Measurements from ENCODE around the gene PLEKHG5.

DNA sequence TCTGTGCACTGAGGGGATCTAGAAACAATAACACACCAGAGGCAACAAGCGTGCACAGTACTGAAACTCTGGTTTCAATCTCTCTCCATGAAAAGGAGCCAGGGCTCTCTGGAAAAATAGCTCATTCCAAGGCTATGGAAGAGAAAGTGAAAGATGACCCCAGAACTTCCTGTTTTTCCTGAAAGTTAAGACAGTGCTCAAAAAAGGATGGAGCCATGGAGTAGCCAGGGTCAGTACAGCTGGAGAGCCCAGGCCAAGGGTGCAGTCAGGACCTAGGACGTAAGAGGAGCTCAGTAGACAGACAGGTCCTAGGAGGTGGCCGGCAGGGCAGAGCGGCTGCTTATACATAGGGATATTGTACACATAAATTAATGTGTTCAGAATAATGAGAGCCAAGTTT, 43.7 kb upstream of the PLEKHG5 start:
- TF ChIP-seq, protein P1, sequence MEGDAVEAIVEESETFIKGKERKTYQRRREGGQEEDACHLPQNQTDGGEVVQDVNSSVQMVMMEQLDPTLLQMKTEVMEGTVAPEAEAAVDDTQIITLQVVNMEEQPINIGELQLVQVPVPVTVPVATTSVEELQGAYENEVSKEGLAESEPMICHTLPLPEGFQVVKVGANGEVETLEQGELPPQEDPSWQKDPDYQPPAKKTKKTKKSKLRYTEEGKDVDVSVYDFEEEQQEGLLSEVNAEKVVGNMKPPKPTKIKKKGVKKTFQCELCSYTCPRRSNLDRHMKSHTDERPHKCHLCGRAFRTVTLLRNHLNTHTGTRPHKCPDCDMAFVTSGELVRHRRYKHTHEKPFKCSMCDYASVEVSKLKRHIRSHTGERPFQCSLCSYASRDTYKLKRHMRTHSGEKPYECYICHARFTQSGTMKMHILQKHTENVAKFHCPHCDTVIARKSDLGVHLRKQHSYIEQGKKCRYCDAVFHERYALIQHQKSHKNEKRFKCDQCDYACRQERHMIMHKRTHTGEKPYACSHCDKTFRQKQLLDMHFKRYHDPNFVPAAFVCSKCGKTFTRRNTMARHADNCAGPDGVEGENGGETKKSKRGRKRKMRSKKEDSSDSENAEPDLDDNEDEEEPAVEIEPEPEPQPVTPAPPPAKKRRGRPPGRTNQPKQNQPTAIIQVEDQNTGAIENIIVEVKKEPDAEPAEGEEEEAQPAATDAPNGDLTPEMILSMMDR (conservative IDR thresholded peaks at IDR 0.05; ENCODE audit: low read depth, low read length): no peak
- no peak for TF ChIP-seq EZH2 (IDR thresholded peaks at IDR 0.05; ENCODE audit: borderline replicate concordance, low read depth, low read length, poor library complexity, severe bottlenecking)
